NOMO-1 (cell line): ENCODE measurements around the gene ADAP1.
A peak's percentile ranks its signal among the peaks of the same experiment; 100 is the strongest.
"Not testable (repeated sequence)": the region's sequence is repeated elsewhere in the genome, so short reads cannot be mapped to it uniquely, and the experiment has no call there.

Source experiments
- DNase-seq, 2 experiments: peaks; one replicate each; lab custom pipeline; 2025; ENCODE audit not compliant: unreplicated experiment in 2 of 2; lab: John Stamatoyannopoulos, UW

The ADAP1 gene

DNA sequence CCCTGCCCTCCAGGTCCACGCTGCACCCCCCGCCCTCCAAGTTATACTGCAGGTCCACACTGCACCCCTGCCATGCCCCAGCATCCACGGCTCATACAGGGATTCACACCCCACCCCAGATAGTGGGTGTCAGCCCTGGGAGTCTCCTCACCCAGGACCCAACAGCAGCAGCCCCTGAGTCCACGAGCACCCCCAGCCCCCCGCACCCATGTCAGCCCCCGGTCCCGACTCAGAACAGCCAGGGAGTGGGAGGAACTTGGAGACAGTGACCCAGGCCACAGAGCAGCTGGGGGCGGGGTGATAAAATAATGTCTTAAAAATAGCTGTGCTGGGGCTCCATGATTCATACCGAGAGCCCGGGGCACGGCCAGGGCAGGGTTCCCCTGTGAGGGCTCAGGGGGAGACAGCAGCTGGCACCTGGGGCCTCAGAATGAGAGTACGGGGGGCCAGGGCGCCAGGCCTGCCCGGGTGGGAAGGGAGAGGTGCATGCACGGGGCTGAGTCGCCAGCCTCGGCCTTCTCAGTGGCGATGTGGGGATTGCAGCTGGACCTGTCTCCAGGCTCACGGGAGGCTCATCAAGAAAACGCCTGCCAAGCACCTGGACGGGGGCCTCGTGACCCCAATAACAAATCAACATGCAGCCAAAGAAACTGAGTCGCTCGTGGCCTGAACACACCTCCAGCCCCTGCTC lies 29.8 kb downstream of the ADAP1 start:
- peak; percentile 35 to 61 for DNase-seq

GRCh38 chr7:924042-924441 lies 30.4 kb downstream of the ADAP1 start:
- not testable (repeated sequence) for DNase-seq

- DNase-seq, result peak; percentile 93 to 95
Observed at GRCh38 chr7:923108-924041, 31.1 kb downstream of the ADAP1 start.

DNA sequence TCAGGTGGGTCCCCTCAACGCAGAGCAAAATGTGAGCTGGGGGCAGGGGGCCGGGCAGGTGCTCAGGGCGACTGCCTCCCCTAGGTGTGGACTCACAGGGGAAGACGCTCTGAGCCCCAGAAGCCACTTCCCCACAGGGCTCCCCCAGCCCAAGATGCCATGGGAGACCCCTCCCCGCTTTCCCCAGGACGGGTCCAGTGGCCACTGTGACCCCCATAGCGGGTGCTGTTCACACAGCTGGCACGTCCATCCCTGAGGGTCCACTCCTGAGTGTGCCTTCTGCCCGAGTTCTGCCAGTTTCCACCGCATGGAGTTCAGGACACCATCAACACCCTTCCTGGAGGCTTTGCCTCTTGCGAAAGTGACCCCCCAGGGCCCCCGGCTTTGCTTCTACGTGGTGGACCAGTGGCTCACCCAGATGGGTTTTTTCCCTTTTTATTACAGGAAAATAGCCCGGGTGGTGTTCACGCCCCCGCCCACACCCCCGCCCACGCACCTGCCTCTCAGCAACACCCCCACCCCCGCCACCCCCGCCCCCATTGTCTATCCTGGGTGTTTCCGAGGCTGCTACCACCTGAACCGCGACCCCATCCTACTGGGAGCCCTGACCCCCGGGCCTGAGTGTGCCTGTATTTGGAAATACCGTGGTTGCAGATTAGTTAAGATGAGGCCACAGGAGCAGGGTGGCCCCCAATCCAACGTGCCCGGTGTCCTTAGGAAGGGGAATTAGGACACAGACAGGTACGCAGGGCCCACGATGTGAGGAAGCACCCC lies 32.0 kb downstream of the ADAP1 start:
- DNase-seq, result no peak

DNA sequence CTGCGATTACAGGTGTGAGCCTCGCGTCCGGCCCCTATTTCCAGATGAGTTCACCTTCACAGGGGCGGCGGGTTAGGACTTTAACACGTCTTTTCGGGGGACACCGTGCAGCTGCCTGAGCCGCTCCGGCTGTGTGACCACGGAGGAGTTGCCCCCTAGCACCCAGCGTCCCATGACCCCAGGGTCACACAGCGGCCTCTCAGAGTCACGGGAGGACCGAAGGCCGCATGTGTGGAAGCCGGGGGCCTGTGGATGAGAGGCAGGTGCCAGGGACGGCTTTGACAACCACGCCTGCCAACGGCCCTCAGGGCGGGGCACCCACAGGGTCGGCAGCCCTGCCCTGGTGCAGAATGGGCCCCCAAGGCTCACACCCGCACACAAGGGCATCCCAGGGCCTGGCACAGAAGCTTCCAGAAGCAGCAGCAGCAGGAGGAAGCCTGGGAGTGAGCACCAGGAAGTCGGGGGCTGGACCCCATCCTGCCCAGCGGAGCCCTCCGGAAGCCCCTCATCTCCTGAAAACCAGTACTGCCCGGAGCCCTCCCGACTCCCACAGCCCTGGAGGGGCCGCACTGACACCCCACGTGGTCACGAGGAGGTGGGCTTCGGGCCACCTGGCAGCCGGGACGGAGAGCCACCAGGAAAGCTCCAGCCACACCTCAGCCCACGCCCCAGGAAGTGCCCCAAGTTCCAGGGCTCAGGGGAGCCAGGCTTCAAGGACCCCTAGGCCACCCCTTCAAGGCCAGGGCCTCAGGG lies 32.7 kb downstream of the ADAP1 start:
- DNase-seq, result no peak

DNA sequence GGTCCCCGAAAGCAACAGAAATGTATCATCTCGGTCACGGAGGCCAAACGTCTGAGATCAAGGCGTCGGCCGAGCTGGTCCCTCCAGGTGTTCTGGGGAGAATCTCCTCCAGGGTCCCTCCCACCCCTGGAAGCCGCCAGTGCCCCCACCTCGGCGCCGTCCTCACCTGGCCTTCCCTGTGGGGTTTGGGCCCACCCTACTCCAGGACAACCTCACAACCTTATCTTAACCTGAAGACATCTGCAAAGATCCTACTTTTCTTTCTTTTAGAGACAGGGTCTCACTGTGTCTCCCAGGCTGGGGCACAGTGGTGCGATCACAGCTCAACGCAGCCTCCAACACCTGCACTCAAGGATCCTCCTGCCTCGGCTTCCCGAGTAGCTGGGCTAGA lies 33.4 kb downstream of the ADAP1 start:
- no peak for DNase-seq

DNA sequence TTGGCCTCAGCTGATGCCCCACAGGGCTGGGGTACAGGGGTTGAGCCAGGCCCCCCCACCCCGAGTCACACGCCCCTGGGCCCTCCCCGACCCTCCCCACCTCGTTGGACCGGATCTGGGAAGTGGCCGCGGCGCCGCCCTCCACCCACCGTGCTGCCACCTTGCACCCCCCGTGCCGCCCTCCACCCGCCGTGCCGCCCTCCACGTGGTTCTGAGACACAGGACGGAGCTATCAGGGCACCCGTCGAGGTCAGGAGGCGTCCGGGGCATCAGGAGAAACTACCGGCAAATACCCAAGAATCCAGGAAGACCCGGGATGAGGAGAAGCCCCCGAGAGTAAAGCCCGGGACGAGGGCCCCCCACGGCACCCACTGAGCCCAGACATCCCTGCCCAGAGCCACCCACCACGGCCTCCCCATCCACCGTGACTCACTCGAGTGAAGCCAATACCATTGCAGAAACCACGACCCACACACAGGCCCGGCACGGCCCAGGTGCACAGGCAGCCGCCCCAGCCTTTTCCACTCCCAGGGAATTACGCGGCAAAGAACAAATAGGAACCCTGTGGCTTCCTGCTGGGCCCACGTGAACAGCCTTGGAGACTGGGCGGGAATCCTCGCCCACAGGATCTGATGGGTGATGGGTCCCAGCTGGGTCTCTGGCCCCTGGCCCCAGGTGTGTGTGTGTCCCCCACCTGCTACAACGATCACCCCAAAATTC lies 34.0 kb downstream of the ADAP1 start:
- no peak for DNase-seq

DNA sequence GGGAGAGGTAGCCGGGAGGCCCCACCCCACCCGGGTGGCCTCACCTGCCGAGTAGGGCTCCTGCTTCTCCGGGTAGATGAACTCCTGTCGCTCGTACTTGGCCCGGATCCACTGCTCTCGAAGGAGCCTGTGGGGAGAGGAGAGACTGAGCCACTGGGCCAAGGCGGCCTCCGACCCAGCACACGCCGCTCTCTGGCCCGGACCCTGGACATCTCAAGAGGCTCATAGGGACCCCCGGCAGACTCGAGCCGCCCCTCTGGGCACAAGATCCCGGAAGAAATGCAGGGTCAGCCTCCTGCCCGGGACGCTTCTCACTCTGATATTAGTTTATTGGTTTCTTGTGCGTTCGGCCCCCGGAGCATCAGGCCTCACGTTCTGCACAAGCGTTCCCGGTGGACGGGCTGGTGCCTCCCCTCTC lies 34.5 kb downstream of the ADAP1 start:
- no peak for DNase-seq

GRCh38 chr7:919114-919442 lies 35.4 kb downstream of the ADAP1 start:
- no peak for DNase-seq

DNA sequence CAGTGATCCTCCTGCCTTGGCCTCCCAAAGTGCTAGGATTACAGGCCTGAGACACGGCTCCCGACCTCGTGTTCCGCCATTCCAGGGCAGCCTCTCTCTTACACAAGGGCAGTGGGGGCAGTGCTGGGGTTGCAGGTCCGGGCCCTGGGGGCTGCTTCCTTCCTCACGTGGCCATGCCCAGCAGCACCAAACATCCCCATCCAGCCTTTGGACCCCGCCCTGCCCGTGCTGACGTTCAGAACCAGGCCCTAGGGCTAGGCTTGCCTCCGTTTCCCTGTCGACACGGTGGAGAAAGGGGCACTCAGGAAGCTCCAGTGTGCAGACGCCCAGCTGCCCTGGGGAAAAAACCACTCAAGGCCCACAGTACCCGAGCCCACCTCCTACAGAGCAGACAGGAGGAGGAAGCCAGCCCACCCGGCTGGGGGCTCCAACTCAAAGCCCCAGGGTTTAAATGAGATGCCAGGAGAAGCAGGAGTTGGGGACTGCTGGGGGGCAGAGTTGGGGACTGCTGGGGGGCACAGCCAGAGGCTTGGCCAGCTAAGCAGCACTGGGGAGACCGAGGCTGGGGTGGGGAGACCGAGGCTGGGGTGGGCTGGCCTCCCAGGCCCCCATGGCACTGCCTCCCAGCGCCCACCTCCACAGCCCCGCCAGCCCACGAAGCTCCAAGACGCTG lies 35.9 kb downstream of the ADAP1 start:
- no peak for DNase-seq

GRCh38 chr7:918118-918425 lies 36.4 kb downstream of the ADAP1 start:
- no peak for DNase-seq

GRCh38 chr7:917255-918117 lies 37.0 kb downstream of the ADAP1 start:
- no peak for DNase-seq

GRCh38 chr7:916291-916941 lies 38.1 kb downstream of the ADAP1 start:
- DNase-seq, result no peak

GRCh38 chr7:915291-916218 lies 38.9 kb downstream of the ADAP1 start:
- no peak for DNase-seq

- DNase-seq, result no peak
Observed at GRCh38 chr7:914521-915194, 39.8 kb downstream of the ADAP1 start.

GRCh38 chr7:913736-914520 lies 40.6 kb downstream of the ADAP1 start:
- no peak for DNase-seq
